ENCODE data around the gene MFAP5. TPM values are rescaled to one million over a fixed set of nuclear protein-coding genes. Genes with fewer than 3 reads are reported as not detected.

Gene MFAP5
- total and polyA plus RNA-seq, 2 donors (not counting 3 experiments of a cell fraction or from before 2014, with no cell fraction given): 0.39 TPM; not detected in 1

GRCh38 chr12:8609061-8609570 lies 53.5 kb downstream of the MFAP5 start:
- FAIRE-seq: peak; percentile 93
- POLR2A ChIA-PET: interaction anchor here (1.1 kb wide), 1 partner anchor 65 kb away, joined by 3 read pairs; no protein-coding TSS in a partner anchor
- CTCF ChIA-PET: interaction anchor here (0.6 to 6.5 kb wide), 27 partner anchors 9 to 440 kb away, joined by 3 to 256 read pairs (median 4); partner anchors contain the start of gene CLEC4E

More at GRCh38 chr12:8609061-8609570, 53.5 kb downstream of the MFAP5 start:
- Histone ChIP-seq H3K27ac (ENCODE audit: insufficient read depth, low read depth, low read length) (no peak overlapping the region), H3K36me3 (ENCODE audit: control insufficient read depth in 2 of 2, extremely low read depth in 1 of 2, insufficient read depth in 2 of 2, low read length in 2 of 2) (no peaks in the 10 kb centered on the region), H3K4me2 (ENCODE audit: insufficient read depth, low read length) (no peak overlapping the region), H3K9me3 (replicated peaks; ENCODE audit: control insufficient read depth, insufficient read depth, low read length) (no peaks in the 10 kb centered on the region), H4K20me1 (replicated peaks; ENCODE audit: control insufficient read depth, extremely low read depth, insufficient read depth, low read length) (no peaks in the 10 kb centered on the region), H2AFZ (ENCODE audit: low read depth, low read length) (no peak overlapping the region), H3K9me1 (replicated peaks; ENCODE audit: control insufficient read depth, extremely low read depth, insufficient read depth, low read length) (no peaks in the 10 kb centered on the region), H3K4me3 (replicated peaks in 1 of 3; ENCODE audit: insufficient read depth in 1 of 3, low read depth in 1 of 3, low read length in 3 of 3) (no peak overlapping the region), H3K79me2 (ENCODE audit: control insufficient read depth, insufficient read depth, low read length) (no peaks in the 10 kb centered on the region), H3K4me1 (ENCODE audit: control insufficient read depth, extremely low read depth, insufficient read depth, low read length) (no peaks in the 10 kb centered on the region), H3K27me3 (ENCODE audit: control insufficient read depth in 2 of 2, insufficient read depth in 2 of 2, low read length in 2 of 2) (peaks cover 4 to 9% of the 10 kb centered on the region in 2 experiments), H3K9ac (replicated peaks; ENCODE audit: extremely low read depth, insufficient read depth, low read length) (no peak overlapping the region)
- no TSS peak for BruUV-seq (replicated peaks)
- no peak for TF ChIP-seq POLR2AphosphoS5 (IDR thresholded peaks at IDR 0.05; ENCODE audit: insufficient read depth, low read depth, low read length)
- no peak for TF ChIP-seq MAX (IDR thresholded peaks at IDR 0.05; ENCODE audit: insufficient read depth, insufficient read length)
- TF ChIP-seq MYC (IDR thresholded peaks at IDR 0.05; ENCODE audit: low read depth, low read length): no peak
- no peak for TF ChIP-seq JUN (IDR thresholded peaks at IDR 0.05; ENCODE audit: borderline replicate concordance, insufficient read depth, insufficient read length, low read depth)
- peak; percentile 58 to 75 for TF ChIP-seq CTCF (IDR thresholded peaks at IDR 0.05; ENCODE audit: extremely low read depth in 1 of 2, insufficient read depth in 1 of 2, low read depth in 1 of 2, low read length in 2 of 2)
- intact Hi-C loops (cut with micrococcal nuclease) (loop anchor here (1.0 kb wide), 1 partner anchor 65 kb away; no protein-coding TSS in a partner anchor), dilution Hi-C loops (cut with MboI; ENCODE audit: extremely low pct_ligation_motif_present, low sequenced_read_pairs) (no loop called here)
- peak; percentile 67 for DNase-seq (ENCODE audit: low read depth, low spot score)

All from endothelial cell of umbilical vein (primary cell).